ENCODE measurements around the gene CREB5. TPM values are rescaled to one million over a fixed set of nuclear protein-coding genes. Genes with fewer than 3 reads are reported as not detected.

CREB5 gene
- total RNA-seq (10 to 100 TPM in 2 of 4 donors, 1 to 10 TPM in 2; 4.6 to 42.1 (median 10.8) TPM), polyA plus RNA-seq (1 to 10 TPM in 2 of 3 donors, under 1 TPM in 1; 0.80 to 2.4 (median 1.4) TPM)

DNA sequence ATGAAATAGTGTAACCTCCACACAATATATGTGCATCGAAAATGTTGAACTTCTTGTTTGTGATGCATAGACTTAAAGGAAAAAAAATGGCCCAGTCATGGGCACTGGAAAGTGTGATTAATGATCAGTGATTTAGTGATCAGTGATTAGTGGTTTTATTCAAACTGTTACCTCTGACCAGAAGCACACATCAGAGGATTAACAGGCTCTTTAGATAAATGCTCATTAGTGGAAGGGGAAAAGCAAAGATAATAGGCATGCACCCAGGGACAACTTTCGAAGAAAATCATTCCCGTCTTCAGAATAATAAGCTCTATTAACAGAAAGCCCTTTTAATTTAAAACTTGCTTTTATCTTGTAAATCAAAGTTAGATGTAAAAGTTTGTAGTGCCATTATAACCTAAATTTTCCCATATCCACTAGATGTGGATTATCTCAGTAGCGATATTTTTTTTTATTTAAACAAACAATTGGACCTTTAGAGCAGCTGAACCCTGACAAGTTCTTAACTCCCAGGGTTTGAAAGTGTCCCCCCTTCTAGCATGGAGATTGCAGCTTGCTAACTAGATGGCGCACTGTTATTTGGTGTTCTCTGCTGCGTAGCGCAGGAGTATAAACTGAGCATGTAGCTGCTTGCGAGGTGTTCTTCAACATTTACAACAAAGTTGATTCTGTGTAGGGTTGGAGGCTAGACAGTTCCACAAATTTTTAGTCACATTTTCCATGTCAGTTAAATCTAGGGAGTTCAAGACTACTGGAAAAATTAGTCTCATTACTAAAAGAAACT lies at the start of gene CREB5:
Gene CREB5, plus strand, starts transcription at position 643 of the 787 bp plus-strand sequence. CDS start 397 bp downstream, outside the sequence.
- H3K4me3 ChIP-seq, result peak within 1 kb of the TSS in 3 of 4 donors; percentile 58 to 77 (median 71)
- WGBS, 2 donors, result 37 to 54% methylated on average over 8 of the region's 8 CpGs
- peaks cover 0 to 34% (median 24%) of the 10 kb centered on the region in 4 donors for H3K4me1 ChIP-seq
- H3K9me3 ChIP-seq, result no peaks in the 10 kb centered on the region
- no peaks in the 10 kb centered on the region for H3K27me3 ChIP-seq
- no peak for DNase-seq
- H3K36me3 ChIP-seq, result no peaks in the 10 kb centered on the region
- intact Hi-C loops (cut with DNase I), result no loop called here
- H3K27ac ChIP-seq, result peak within 1 kb of the TSS in 2 of 4 donors; percentile 92 to 93
- TF ChIP-seq EP300 (IDR thresholded peaks at IDR 0.05) (no peak), CTCF (IDR thresholded peaks at IDR 0.05) (no peak), POLR2A (IDR thresholded peaks at IDR 0.05) (no peak), POLR2AphosphoS5 (IDR thresholded peaks at IDR 0.05) (no peak)

- H3K27ac ChIP-seq, result no peak overlapping the region
- H3K4me3 ChIP-seq, result no peak overlapping the region
- no peaks in the 10 kb centered on the region for H3K27me3 ChIP-seq
- no peaks in the 10 kb centered on the region for H3K9me3 ChIP-seq
- intact Hi-C loops (cut with DNase I), result no loop called here
- TF ChIP-seq CTCF (IDR thresholded peaks at IDR 0.05) (no peak), POLR2AphosphoS5 (IDR thresholded peaks at IDR 0.05) (no peak), POLR2A (IDR thresholded peaks at IDR 0.05) (no peak), EP300 (IDR thresholded peaks at IDR 0.05) (no peak)
- DNase-seq, result no peak
- H3K4me1 ChIP-seq, result no peaks in the 10 kb centered on the region
- no peaks in the 10 kb centered on the region for H3K36me3 ChIP-seq
Observed at GRCh38 chr7:28362812-28363211, 49.5 kb upstream of the CREB5 start.

DNA sequence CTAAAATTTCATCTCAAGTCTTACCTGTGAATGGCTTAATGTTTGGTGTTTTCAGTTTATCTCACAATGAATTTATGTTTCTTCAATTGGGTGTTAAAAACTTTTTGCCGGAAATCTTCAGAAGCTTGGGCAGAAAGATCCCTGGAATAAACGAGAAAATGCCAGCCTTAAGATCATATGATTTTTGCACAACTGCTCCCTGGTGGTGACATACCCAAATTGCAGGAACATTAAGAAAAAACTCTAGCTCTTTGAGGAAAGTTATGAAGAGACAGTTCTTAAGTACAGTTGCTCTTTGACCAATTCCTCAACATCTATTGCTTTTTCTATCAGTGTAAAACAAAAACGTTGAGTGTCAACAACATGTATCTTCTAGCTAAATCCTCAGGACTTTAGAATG lies 48.2 kb upstream of the CREB5 start:
- Histone ChIP-seq H3K4me1 (no peaks in the 10 kb centered on the region), H3K27me3 (no peaks in the 10 kb centered on the region), H3K9me3 (no peaks in the 10 kb centered on the region), H3K27ac (no peak overlapping the region), H3K4me3 (no peak overlapping the region), H3K36me3 (no peaks in the 10 kb centered on the region)
- intact Hi-C loops (cut with DNase I), result no loop called here
- 67 to 85% methylated on average over 3 of the region's 3 CpGs for WGBS, 2 donors
- no peak for DNase-seq
- no peak for TF ChIP-seq CTCF (IDR thresholded peaks at IDR 0.05)
- TF ChIP-seq POLR2A (IDR thresholded peaks at IDR 0.05), result no peak
- TF ChIP-seq EP300 (IDR thresholded peaks at IDR 0.05), result no peak

GRCh38 chr7:28369523-28369922 lies 42.8 kb upstream of the CREB5 start:
- Histone ChIP-seq H3K4me1 (no peaks in the 10 kb centered on the region), H3K27ac (no peak overlapping the region), H3K27me3 (no peaks in the 10 kb centered on the region), H3K36me3 (no peaks in the 10 kb centered on the region), H3K9me3 (no peaks in the 10 kb centered on the region), H3K4me3 (no peak overlapping the region)
- DNase-seq, result no peak
- 71% methylated on average over 4 of the region's 4 CpGs for WGBS, 2 donors
- no peak for TF ChIP-seq EP300 (IDR thresholded peaks at IDR 0.05)
- TF ChIP-seq CTCF (IDR thresholded peaks at IDR 0.05), result no peak
- TF ChIP-seq POLR2A (IDR thresholded peaks at IDR 0.05), result no peak
- no peak for TF ChIP-seq POLR2AphosphoS5 (IDR thresholded peaks at IDR 0.05)
- intact Hi-C loops (cut with DNase I), result no loop called here
